Measurements from ENCODE around the gene PDE4B. TPM values are rescaled to one million over a fixed set of nuclear protein-coding genes. Genes with fewer than 3 reads are reported as not detected.

Gene PDE4B
- total and polyA plus RNA-seq, 9 of the 15 experiments (the other 6 are each of a cell fraction or from before 2014, with no cell fraction given) = 0.09 TPM; not detected in 8

DNA sequence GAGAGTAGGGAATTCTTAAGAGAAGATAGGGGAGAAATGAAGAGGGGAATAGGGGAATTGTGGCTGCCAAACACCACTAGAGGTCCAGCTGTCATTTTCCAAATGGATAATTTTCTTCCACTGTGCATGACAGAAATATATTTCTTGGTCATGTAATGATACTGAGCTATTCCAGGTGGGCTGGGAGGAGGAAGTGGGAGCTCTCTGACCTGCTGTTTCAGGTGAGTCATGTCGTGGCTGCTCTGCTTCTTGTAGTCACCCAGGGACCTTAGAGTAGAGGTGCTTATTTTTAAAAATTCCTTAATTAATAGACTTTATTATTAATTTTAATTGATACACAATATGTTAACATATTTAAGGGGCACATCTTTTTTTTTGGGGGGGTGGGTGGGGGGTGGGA is 11.9 kb downstream of the PDE4B start:
- Histone ChIP-seq H2AFZ (ENCODE audit: low read depth, low read length) (no peak overlapping the region), H3K36me3 (ENCODE audit: control insufficient read depth, insufficient read depth, low read length) (no peaks in the 10 kb centered on the region), H3K4me1 (replicated peaks in 1 of 2; ENCODE audit: control insufficient read depth in 2 of 2, insufficient read depth in 2 of 2, low read length in 2 of 2) (no peaks in the 10 kb centered on the region), H3K9me1 (ENCODE audit: control insufficient read depth, insufficient read depth, low read length) (no peaks in the 10 kb centered on the region), H3K9ac (ENCODE audit: insufficient read depth in 1 of 2, low read depth in 2 of 2, low read length in 2 of 2) (no peak overlapping the region), H3K27ac (ENCODE audit: extremely low read depth, low read depth, low read length) (no peak overlapping the region), H4K20me1 (replicated peaks; ENCODE audit: control insufficient read depth, insufficient read depth, low read length) (no peaks in the 10 kb centered on the region), H3K27me3 (ENCODE audit: control insufficient read depth in 2 of 2, insufficient read depth in 2 of 2, low read length in 2 of 2) (no peaks in the 10 kb centered on the region), H3K4me3 (no peak overlapping the region), H3K4me2 (ENCODE audit: insufficient read depth, low read length) (no peak overlapping the region), H3K79me2 (ENCODE audit: control insufficient read depth, insufficient read depth, low read length) (no peaks in the 10 kb centered on the region), H3K9me3 (replicated peaks; ENCODE audit: control insufficient read depth, insufficient read depth, low read depth, low read length) (no peaks in the 10 kb centered on the region)
- in situ Hi-C loops (cut with MboI) (no loop called here), intact Hi-C loops (cut with micrococcal nuclease) (no loop called here)
- WGBS (ENCODE audit: insufficient coverage, low coverage, missing lambda C conversion rate) = 0% methylated on average over 1 of the region's 1 CpG
- no TSS peak for BruUV-seq (replicated peaks)
- TF ChIP-seq ERF (CRISPR knock-in tag; IDR thresholded peaks at IDR 0.05) = no peak
- TF ChIP-seq DPF2 (IDR thresholded peaks at IDR 0.05) = no peak
- TF ChIP-seq, protein P1, sequence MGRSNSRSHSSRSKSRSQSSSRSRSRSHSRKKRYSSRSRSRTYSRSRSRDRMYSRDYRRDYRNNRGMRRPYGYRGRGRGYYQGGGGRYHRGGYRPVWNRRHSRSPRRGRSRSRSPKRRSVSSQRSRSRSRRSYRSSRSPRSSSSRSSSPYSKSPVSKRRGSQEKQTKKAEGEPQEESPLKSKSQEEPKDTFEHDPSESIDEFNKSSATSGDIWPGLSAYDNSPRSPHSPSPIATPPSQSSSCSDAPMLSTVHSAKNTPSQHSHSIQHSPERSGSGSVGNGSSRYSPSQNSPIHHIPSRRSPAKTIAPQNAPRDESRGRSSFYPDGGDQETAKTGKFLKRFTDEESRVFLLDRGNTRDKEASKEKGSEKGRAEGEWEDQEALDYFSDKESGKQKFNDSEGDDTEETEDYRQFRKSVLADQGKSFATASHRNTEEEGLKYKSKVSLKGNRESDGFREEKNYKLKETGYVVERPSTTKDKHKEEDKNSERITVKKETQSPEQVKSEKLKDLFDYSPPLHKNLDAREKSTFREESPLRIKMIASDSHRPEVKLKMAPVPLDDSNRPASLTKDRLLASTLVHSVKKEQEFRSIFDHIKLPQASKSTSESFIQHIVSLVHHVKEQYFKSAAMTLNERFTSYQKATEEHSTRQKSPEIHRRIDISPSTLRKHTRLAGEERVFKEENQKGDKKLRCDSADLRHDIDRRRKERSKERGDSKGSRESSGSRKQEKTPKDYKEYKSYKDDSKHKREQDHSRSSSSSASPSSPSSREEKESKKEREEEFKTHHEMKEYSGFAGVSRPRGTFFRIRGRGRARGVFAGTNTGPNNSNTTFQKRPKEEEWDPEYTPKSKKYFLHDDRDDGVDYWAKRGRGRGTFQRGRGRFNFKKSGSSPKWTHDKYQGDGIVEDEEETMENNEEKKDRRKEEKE (IDR thresholded peaks at IDR 0.05; ENCODE audit: borderline replicate concordance in 1 of 2, control insufficient read depth in 1 of 2, low read depth in 2 of 2, low read length in 1 of 2) = no peak
- no peak for TF ChIP-seq NFE2L1 (tag; IDR thresholded peaks at IDR 0.05; ENCODE audit: borderline replicate concordance, low read depth)
- TF ChIP-seq XRCC3 (IDR thresholded peaks at IDR 0.05) = no peak
- TF ChIP-seq, protein P2, sequence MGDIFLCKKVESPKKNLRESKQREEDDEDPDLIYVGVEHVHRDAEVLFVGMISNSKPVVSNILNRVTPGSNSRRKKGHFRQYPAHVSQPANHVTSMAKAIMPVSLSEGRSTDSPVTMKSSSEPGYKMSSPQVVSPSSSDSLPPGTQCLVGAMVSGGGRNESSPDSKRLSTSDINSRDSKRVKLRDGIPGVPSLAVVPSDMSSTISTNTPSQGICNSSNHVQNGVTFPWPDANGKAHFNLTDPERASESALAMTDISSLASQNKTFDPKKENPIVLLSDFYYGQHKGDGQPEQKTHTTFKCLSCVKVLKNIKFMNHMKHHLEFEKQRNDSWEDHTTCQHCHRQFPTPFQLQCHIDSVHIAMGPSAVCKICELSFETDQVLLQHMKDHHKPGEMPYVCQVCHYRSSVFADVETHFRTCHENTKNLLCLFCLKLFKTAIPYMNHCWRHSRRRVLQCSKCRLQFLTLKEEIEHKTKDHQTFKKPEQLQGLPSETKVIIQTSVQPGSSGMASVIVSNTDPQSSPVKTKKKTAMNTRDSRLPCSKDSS (IDR thresholded peaks at IDR 0.05; ENCODE audit: low read depth, partially characterized antibody) = no peak
- no peak for TF ChIP-seq ZNF384 (IDR thresholded peaks at IDR 0.05; ENCODE audit: low read depth, low read length)
- TF ChIP-seq PRMT5 (CRISPR knock-in tag; IDR thresholded peaks at IDR 0.05) = no peak
- TF ChIP-seq, protein P3, sequence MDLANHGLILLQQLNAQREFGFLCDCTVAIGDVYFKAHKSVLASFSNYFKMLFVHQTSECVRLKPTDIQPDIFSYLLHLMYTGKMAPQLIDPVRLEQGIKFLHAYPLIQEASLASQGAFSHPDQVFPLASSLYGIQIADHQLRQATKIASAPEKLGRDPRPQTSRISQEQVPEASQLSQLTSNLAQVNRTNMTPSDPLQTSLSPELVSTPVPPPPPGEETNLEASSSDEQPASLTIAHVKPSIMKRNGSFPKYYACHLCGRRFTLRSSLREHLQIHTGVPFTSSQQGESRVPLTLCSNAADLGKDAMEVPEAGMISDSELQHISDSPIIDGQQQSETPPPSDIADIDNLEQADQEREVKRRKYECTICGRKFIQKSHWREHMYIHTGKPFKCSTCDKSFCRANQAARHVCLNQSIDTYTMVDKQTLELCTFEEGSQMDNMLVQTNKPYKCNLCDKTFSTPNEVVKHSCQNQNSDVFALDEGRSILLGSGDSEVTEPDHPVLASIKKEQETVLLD (IDR thresholded peaks at IDR 0.05) = no peak
- no peak for DNase-seq (ENCODE audit: extremely low read depth in 1 of 4, low spot score in 3 of 4)
- no peak for FAIRE-seq
- ChIA-PET POLR2A (no interaction called here), CTCF (ENCODE audit: low intra/inter-chr PET ratio) (no interaction called here)
- ATAC-seq = no peak
